Limb (tissue), 2 donors: Measurements from ENCODE around the gene NUP93.
A peak's percentile ranks its signal among the peaks of the same experiment; 100 is the strongest.

Experiments used
- DNase-seq, 2 donors: peaks; one replicate each; pipeline ENCODE4 v3.0.0-alpha.2; 2016; ENCODE audit errors: extremely low spot score in 2 of 2

Gene NUP93

DNA sequence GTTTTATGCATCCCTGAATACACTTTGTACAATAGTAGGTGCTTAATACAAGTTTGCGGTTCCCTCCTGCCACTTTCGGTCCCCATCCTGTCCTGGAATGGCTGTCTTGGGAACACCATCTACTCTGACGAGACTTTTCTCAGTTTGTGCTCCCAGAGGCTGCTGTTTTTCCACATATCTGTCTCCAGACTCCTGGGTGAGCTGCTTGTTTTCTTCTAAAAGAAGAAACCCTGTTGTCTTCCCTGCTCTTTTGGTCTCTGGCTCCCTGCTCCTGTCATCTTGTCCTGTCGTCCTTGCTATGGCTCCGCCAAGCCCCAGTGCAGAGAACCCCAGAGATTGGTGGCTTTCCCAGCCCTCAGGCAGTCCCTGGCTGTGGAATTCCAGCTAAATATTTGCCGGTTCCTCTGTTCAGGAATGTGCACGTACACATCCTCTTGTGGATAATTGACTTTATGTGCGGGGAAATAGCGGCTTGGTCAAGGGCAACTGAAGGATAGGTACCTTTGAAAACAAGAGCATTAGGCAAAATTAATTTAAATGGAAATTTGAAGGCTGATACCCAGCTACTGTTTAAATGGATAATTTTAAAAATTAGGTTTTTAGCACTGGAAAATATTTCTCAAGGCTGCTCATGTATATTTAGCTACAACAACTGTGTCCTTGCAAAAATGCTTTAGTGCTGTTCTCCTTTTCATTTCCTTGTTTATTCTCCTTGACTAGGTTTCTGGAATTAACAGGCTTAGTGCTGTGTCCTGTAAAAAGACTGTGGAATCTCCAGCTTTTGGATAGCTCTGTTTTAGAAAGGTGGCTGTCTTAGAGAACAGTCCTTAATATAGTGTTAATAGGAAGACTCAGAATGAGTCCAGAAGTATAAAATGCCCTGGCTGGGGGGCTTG, 84.9 kb downstream of the NUP93 start:
- peak; percentile 2 to 40 for DNase-seq

DNA sequence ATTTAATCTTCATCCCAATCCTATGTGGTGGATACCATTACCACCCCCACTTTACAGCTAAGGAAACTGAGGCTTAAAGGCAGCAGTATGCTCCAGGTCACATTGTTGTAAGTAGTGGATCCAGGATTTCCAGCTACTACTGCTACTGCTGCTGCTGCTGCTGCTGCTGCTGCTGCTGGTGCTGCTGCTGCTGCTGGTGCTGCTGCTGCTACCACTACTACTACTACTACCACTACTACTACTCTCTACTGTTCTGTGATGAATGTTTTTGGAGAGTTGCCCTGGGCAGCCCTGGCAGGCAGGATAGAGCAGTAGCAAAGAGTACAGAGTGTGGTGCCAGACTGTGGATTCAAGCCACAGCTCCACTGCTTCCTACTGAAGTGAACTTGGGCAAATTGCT, 85.8 kb downstream of the NUP93 start:
- no peak for DNase-seq

DNA sequence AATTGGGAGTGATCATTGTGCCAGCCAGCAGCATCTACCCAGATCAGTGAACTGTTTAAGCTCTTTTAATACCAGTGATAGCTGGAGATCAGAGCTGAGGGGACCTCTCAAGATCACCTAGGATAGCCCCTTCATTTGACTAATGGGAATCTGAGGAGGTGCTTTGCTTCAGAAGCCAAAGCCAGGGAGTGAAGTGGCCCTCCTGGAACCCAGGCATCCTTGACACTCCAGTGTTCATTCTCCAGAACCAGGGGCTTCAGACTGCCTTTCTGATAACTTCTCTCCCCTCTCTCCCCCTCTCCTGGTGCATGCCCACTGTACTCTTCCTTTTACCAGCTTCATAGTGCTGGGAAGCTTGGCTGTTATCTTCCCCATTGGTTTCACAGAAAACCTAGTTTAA, 87.1 kb downstream of the NUP93 start:
- no peak for DNase-seq

DNA sequence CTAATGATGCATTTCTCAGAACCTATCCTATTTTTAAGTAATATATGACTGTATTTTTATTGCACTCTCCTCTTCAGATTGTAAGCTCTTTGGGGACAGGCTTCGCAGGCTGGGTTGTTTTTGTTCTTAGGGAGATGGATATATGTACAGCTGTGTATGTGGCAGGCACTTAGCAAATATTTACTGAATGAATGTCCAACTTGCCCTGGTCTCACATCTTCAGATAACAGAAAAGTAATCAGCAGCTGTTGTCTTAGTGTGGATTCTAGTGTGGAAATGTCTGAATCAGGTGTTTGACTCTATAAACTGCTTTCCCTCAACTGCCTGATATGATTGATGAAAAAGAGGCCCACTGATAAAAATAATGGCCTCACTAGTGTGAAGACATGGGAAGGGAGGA, 88.0 kb downstream of the NUP93 start:
- DNase-seq, result no peak

DNA sequence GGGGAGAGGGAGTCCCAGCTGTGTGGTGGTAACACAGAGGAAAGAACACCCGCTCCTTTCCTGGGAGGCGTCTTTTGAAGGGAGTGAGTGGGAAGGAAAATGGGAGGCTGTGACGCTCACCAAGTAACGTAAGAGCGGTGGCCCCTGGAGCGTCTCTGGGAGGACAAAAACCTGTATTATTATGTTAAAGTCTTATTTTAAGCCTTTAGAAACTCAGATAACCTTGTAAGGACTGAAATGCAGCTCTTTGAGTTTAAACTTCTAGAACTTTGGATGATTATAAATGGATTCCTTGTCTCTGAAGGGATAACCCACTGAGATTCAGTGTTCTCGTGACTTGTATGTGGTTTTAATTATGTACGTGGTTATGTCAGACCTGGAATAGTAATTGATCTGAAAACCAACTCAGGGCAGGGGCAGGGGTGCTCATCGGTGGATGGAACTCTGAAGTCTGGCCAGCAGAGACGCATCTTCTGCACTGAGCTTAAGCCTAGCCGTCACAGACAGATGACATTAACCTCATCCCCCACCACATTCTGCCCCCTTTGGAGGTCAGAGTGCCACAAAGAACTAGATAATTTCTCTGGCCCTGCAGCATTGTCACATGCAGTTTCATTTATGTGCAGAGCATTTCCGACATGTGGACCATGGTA, 93.3 kb downstream of the NUP93 start:
- no peak for DNase-seq

DNA sequence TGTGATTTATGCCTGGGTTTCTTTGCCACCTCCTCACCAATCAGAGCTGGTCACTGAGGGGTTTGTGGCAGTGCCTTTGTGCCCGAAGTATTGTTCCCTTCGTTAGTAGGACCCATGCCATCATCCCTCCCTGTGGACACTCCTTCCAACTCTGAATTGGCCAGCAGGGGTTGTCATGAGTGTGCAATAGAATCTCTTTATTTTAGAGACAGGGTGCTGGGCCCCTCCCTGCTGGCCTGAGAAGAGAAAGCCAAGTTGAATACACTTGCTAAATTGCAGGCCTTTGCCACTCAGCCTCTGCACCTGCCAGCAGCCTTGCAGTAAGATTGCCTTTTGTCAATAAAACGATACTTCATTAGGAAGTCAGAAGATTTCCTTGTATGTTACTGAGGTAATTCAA, 94.4 kb downstream of the NUP93 start:
- no peak for DNase-seq

DNA sequence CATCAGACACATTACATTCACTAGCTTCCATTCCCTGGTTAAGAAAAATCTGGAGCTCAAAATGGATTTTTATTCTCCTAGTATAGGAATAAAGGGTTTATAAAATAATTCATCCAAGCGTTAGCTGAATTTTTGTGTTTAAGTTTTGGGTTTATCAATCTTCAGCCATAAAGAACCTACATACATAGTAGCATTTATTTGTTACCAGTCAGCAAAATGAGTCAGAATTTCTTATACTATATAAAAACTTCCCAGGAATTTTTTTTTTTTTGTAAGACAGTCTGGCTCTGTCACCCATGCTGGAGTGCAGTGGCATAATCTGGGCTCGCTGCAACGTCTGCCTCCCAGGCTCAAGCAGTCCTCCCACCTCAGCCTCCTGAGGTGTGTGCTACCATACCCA, 94.9 kb downstream of the NUP93 start:
- no peak for DNase-seq

DNA sequence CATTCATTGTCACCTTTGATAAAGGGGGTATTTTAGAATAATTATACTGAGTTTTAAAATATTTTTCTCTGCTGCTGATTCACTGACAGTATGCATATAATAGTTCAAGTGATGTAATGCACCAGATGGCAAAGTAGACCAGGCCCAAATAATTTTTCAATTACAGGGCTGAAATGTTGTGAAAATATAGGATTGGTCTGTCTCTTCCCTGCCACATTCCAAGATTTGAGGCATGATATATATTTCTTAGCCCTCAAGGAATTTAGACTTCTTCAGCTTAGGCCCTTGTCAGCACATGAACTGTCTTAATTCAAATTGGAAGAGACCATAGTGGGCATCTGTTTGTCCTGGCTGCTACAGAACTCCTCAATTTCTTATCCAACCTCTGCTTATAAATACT, 95.9 kb downstream of the NUP93 start:
- DNase-seq, result no peak

DNA sequence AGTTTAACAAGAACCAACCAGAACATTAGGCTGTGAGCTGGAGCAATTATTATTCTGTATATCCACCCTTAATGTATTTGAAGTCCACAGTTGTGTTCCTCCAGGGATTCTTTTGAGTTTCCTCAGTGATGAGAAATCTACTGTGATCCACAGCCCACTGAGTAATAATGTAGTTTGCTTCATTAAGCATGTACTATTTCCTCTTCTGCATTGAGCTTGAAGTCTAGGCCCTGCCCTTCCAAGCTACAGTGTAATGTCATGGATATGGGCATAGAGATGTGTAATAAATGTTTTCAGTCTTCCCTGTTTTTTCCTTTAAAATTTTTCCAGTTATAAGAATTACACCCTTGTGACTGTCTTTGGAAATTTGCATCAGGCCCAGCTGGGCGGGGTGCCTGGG, 98.7 kb downstream of the NUP93 start:
- DNase-seq, result no peak

DNA sequence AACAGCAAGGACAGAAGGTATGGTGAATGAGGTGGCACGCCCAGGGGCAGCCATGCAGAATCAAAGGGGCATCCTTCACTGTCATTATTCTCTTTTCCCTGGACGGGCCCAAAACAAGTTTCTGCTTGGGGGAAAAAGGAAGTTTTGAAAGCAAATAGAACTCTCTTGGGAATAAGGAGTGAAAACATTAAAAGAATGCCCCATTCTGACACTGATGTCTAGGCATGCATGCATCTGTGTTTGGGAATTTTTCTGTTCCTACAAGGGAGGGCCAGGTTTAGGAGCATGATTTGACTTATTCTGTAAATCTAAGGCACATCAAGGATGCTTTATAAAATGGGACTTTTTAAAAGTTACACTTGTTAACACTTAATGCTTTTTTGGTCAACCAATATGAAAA, 100.7 kb downstream of the NUP93 start:
- DNase-seq, result no peak

DNA sequence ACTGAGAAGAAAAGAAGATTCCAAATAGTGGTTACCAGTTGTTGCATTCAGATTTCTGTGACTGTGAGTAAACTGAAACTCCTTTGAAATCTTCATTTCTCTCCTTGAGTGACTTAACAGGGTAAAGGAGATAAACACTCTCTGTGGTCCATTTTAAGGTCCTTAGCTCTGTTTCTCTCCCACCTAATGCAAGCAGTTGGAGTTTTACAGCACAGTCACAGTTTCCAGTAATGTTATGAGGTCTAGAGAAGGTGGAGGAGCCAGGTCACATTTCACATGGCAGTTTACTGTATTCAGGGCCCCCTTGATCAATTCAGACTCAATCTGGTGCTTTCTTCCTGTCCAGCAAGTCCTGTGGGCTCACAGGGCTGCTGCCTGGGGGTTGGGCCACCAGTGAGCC, 102.8 kb downstream of the NUP93 start:
- DNase-seq, result no peak

DNA sequence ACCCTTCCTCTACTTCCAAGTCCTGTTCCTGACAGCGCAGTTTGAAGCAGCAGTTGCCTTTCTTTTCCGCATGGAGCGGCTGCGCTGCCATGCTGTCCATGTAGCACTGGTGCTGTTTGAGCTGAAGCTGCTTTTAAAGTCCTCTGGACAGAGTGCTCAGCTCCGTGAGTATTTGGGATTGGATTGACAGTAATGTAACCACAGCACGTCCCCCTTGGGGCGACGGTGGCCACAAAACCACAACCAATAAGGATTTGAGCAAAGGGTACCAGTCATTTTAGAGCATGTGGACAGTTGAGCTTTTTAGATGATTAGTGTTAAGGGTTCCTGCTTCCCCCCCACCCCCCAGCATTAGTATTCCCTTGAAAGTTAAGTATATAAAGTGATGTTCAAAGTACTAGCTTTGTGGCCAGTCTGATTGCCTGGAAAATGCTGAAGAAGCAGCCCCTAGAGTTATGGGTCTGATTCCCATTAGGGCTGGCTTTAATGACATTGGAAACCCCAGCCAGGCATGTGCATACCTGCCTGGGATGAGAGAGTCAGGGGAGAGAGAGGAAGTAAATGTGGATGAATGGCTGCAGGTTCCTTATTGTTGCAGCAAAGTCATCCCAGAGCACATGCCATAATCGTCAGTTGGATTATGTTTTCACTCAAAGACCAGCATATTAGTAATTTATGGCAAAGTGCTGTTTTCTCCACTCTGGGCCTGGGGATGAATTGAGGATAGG, 103.5 kb downstream of the NUP93 start:
- no peak for DNase-seq

DNA sequence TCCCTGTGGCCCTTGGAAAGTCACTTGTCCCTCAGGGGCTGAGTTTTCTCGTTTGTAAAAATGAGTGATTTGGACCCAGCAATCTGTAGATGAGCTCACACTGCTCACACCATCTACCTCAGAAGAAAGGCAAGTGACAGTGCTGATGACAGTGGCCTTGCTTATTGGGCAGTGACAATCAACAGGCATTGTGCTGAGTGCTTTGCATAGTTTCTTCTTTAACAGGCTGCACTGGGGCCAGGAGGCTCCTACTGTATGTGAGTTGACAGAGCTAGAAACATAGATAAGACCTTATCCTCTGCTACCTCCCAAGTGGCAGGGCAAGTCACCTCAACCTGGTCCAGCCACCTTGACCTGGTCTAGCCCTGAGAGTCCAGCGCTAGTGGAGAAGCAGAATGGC, 105.4 kb downstream of the NUP93 start:
- no peak for DNase-seq

DNA sequence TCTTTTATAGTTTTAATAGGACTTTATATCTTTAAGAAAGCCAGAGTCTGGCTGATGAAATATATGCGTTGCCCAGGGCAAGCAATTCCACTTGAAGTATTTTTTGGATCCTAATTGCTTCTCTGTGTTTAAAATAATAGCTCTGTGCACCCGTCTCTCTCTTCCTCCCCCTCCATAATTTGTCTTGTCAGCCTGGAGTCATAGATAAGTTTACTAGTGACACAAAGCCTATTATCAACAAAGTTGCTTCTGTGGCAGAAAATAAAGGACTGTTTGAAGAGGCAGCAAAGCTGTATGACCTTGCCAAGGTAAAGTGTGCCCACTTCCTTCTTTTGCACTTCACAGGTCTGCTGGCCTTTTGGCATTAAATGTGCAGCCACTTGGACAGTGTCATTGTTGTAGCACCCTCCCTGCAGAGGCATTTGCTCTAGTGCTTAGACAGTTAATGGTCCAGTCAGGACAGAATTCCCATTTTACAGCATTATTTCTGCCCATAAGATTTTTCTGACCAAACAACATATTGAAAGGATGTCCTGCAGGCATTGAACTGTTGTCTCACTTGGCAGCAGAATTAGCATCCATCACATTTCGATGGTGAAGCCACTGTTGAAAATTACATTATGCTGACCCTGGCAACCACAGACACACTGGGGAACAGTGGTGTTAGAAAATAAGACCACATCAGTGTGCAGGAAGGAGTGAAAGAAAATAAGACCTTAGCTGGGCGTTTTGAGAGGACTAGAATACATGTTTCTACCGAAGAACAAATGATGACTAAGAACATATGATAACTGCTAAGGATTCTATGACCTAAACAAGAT, 106.7 kb downstream of the NUP93 start:
- DNase-seq, result no peak

DNA sequence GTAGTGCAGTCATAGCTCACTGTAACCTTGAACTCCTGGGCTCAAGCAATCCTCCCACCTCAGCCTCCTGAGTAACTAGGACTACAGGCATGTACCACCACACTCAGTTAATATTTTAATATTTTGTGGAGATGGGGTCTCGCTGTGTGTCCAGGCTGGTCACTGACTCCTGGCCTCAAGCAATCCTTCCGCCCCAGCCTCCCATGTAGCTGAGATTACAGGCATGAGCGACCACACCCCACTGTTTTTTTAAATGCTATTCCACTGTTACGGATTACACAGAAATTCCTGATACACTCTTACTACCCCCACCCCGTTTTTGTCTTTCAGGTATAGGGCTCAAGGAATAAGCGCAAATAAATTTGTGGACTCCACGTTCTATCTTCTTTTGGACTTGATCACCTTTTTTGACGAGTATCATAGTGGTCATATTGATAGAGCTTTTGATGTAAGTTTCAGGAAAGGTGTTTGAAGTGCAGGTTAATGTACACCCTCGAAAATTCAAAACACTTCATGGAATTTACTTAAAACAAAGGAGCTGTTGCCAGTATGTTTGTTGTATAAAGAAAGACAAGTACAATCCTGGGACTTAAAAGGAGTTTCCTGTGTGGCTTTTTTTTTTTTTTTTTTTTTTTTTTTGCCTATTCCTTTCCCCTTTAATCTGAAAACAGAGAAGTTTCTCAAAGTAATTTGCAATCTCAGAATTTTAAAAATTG, 108.9 kb downstream of the NUP93 start:
- DNase-seq, result no peak

DNA sequence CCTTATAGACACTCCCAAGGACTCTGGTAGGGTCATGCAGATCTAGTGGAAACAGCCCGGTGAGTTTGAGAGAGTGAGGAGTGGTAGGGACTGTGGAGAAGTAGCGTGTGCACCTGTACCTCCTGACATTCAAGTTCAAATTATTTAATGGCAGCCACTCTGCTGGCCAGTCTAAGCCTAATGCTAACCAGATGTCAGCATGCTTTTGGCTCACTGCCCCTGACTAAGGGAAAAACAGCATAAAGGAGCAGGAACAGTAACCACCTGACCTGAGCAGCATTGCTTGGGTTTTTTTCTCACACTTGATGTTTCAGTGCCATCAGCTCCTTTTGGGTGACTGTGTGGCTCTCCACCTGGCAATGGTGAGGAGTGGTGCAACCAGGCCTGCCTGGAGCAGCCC, 111.3 kb downstream of the NUP93 start:
- DNase-seq, result no peak

DNA sequence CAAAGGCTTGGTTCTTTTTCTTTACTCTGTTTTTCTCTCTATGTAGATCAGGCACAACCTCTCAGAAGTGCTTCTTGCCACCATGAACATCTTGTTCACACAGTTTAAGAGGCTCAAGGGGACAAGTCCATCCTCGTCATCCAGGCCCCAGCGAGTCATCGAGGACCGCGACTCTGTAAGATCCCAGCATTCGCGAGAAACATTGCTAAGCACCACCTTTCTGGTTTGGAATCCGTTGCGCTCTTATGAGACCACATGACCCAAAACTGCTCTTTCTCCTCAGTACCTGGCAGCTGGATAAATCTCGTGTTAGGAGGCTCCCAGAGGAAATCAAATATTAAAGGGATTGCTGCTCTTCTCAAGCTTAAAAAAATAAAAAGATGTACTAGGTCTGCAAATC, 111.7 kb downstream of the NUP93 start:
- DNase-seq, result no peak

DNA sequence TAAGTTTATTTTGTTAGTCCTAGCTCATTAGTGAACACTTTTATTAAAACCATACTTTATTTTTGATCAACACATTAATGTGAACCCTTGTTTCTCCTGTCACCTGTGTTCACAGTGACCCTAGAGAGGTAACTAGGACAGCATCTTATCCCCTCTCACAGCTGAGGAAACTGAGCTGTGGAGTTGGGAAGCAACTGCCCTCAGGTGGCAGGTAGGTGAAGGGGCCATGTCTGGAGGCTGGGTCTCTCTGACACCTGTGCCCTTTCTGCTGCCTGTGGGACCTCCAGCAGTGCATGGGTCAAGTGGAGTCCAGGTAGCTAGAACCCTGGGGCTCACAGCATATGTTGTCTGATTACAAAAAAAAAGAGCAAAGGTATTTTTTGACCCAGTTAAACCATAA, 112.2 kb downstream of the NUP93 start:
- DNase-seq, result no peak

DNA sequence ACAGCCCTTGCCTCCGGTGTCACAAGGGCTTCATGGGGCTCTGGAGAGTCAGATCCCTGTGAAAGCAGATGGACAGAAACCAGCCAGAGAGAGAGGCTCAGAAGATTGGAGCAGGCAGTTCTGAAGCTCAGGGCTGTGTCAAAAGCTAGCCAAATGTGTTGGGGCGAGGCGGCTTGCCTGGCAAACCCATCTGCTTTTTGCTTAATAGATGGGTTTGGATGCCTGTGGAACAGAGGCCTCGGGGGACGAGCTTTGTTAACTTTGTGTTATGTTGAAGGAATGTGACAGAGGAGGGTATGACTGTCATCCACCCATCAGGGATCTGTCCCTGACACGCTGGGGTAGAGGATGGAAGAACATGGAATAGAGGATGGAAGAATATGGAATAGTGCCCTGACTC, 114.1 kb downstream of the NUP93 start:
- no peak for DNase-seq

DNA sequence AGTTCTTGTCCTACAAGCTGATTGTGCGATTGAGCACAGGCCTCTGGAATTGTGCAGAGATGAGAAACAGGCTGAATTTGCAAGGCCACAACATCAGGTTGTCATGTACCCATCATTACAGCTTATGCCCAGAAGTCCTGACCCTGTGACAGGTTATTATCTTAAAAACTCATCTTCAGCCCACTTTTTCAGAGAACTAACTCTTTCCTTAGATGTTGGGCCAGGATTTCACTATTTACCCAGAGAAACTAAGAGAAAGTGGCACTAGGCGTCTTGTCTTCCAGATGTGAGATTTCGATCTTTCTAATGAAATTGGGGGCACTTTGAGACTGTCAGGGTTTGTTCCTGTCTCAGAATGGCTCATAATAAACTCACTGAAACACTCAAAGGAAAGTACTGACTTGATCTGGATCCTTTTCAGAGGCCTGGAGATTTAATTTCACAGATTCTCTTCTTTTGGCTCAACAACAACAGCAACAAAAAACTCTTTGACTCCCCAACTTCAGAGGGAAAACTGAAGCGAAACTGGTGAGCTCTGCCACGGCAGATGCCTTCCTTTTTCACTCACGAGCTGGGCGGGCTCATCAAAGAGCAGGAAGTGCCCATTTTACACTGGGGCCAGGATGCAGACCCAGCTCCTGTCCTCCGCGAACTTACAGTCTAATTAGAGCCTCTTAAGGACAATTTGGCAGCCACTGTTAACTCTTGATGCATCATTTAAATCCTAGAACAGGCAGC, 117.4 kb downstream of the NUP93 start:
- no peak for DNase-seq
